Measurements from ENCODE around the gene ITGA7.

Gene ITGA7

GRCh38 chr12:55705782-55706402 is 1.8 kb downstream of the ITGA7 start:
- Histone ChIP-seq H3K4me3 (ENCODE audit: low read length) (no peak overlapping the region), H3K9me2 (replicated peaks; ENCODE audit: control insufficient read depth, low read length) (no peaks in the 10 kb centered on the region), H3K36me3 (ENCODE audit: control insufficient read depth, low read length) (no peaks in the 10 kb centered on the region), H3F3A (ENCODE audit: control insufficient read depth, insufficient read depth) (no peaks in the 10 kb centered on the region), H3K4me1 (ENCODE audit: control insufficient read depth, low read length) (peaks cover 33% of the 10 kb centered on the region), H4K20me1 (ENCODE audit: control insufficient read depth, insufficient read depth, low read depth, low read length) (no peaks in the 10 kb centered on the region), H3K27me3 (ENCODE audit: control insufficient read depth, low read length) (peaks cover 33% of the 10 kb centered on the region), H3K27ac (ENCODE audit: low read depth, low read length) (no peak overlapping the region), H3K4me2 (ENCODE audit: low read length) (0 out of 2 replicates have a peak overlapping the region, but pooled peaks have one; percentile 15), H3K9me3 (ENCODE audit: control insufficient read depth, insufficient read depth, low read length) (no peaks in the 10 kb centered on the region), H3K79me2 (ENCODE audit: control insufficient read depth, low read length) (no peaks in the 10 kb centered on the region)
- TF ChIP-seq EZH2phosphoT487 (IDR thresholded peaks at IDR 0.05; ENCODE audit: borderline replicate concordance, low read length) (no peak), CTCF (IDR thresholded peaks at IDR 0.05; ENCODE audit: low read depth, low read length, poor library complexity, severe bottlenecking) (peak; percentile 82)

- Histone ChIP-seq H3K27ac (ENCODE audit: low read depth, low read length) (no peak overlapping the region), H3K27me3 (ENCODE audit: control insufficient read depth, low read length) (peaks cover 28% of the 10 kb centered on the region), H3K9me3 (ENCODE audit: control insufficient read depth, insufficient read depth, low read length) (no peaks in the 10 kb centered on the region), H3F3A (ENCODE audit: control insufficient read depth, insufficient read depth) (no peaks in the 10 kb centered on the region), H3K79me2 (ENCODE audit: control insufficient read depth, low read length) (no peaks in the 10 kb centered on the region), H4K20me1 (ENCODE audit: control insufficient read depth, insufficient read depth, low read depth, low read length) (no peaks in the 10 kb centered on the region), H3K4me3 (ENCODE audit: low read length) (no peak overlapping the region), H3K4me2 (ENCODE audit: low read length) (no peak overlapping the region), H3K4me1 (ENCODE audit: control insufficient read depth, low read length) (peaks cover 28% of the 10 kb centered on the region), H3K9me2 (replicated peaks; ENCODE audit: control insufficient read depth, low read length) (no peaks in the 10 kb centered on the region), H3K36me3 (ENCODE audit: control insufficient read depth, low read length) (no peaks in the 10 kb centered on the region)
- no peak for TF ChIP-seq CTCF (IDR thresholded peaks at IDR 0.05; ENCODE audit: low read depth, low read length, poor library complexity, severe bottlenecking)
Measured at GRCh38 chr12:55704824-55705718, 2.6 kb downstream of the ITGA7 start.

- Histone ChIP-seq H3K9me2 (replicated peaks; ENCODE audit: control insufficient read depth, low read length) (no peaks in the 10 kb centered on the region), H3K27me3 (ENCODE audit: control insufficient read depth, low read length) (peaks cover 21% of the 10 kb centered on the region), H3K9me3 (ENCODE audit: control insufficient read depth, insufficient read depth, low read length) (no peaks in the 10 kb centered on the region), H3K4me3 (ENCODE audit: low read length) (no peak overlapping the region), H3K36me3 (ENCODE audit: control insufficient read depth, low read length) (no peaks in the 10 kb centered on the region), H3K4me1 (ENCODE audit: control insufficient read depth, low read length) (peaks cover 23% of the 10 kb centered on the region), H3F3A (ENCODE audit: control insufficient read depth, insufficient read depth) (no peaks in the 10 kb centered on the region), H3K27ac (ENCODE audit: low read depth, low read length) (no peak overlapping the region), H3K79me2 (ENCODE audit: control insufficient read depth, low read length) (no peaks in the 10 kb centered on the region), H3K4me2 (ENCODE audit: low read length) (no peak overlapping the region), H4K20me1 (ENCODE audit: control insufficient read depth, insufficient read depth, low read depth, low read length) (no peaks in the 10 kb centered on the region)
- no peak for TF ChIP-seq EZH2phosphoT487 (IDR thresholded peaks at IDR 0.05; ENCODE audit: borderline replicate concordance, low read length)
- no peak for TF ChIP-seq CTCF (IDR thresholded peaks at IDR 0.05; ENCODE audit: low read depth, low read length, poor library complexity, severe bottlenecking)
Measured at GRCh38 chr12:55703901-55704761, 3.6 kb downstream of the ITGA7 start.
